ENCODE data around the gene OTOP2. TPM values are rescaled to one million over a fixed set of nuclear protein-coding genes. Genes with fewer than 3 reads are reported as not detected.

The OTOP2 gene
- total RNA-seq, 1 experiment from 2014 or later, result not detected

GRCh38 chr17:74954115-74954514 is 30.0 kb downstream of the OTOP2 start:
- H3K9me3 Mint-ChIP-seq, result no peaks in the 10 kb centered on the region
- peaks cover 9% of the 10 kb centered on the region for H3K4me1 Mint-ChIP-seq
- no peak for DNase-seq (ENCODE audit: low spot score)
- no peak for ATAC-seq
- ChIA-PET POLR2A (no interaction called here), CTCF (interaction anchor here (1.0 to 6.5 kb wide), 2 partner anchors 32 to 92 kb away, joined by 4 to 206 read pairs; partner anchors contain the start of genes OTOP2 and USH1G)
- H3K36me3 Mint-ChIP-seq, result no peaks in the 10 kb centered on the region
- TF ChIP-seq ZNF263 (CRISPR knock-in tag; IDR thresholded peaks at IDR 0.05; ENCODE audit: low read depth) (no peak), ZNF512 (CRISPR knock-in tag; IDR thresholded peaks at IDR 0.05; ENCODE audit: borderline replicate concordance) (no peak), CREM (CRISPR knock-in tag; IDR thresholded peaks at IDR 0.05) (no peak), TEAD4 (CRISPR knock-in tag; IDR thresholded peaks at IDR 0.05) (no peak), IRF2 (CRISPR knock-in tag; IDR thresholded peaks at IDR 0.05; ENCODE audit: borderline replicate concordance, low read depth) (no peak), ARID4B (CRISPR knock-in tag; IDR thresholded peaks at IDR 0.05; ENCODE audit: borderline replicate concordance) (no peak), FOXJ3 (CRISPR knock-in tag; IDR thresholded peaks at IDR 0.05; ENCODE audit: borderline replicate concordance) (no peak), NR2C2 (CRISPR knock-in tag; IDR thresholded peaks at IDR 0.05) (no peak), ATF6 (CRISPR knock-in tag; IDR thresholded peaks at IDR 0.05) (no peak), ZNF281 (CRISPR knock-in tag; IDR thresholded peaks at IDR 0.05) (no peak)
- H3K27ac Mint-ChIP-seq, result no peak overlapping the region
- peaks cover 9% of the 10 kb centered on the region for H3K27me3 Mint-ChIP-seq (ENCODE audit: low read depth)
- no peak overlapping the region for H3K4me3 Mint-ChIP-seq

GRCh38 chr17:74954665-74955421 is 30.8 kb downstream of the OTOP2 start:
- POLR2A ChIA-PET, result no interaction called here
- Mint-ChIP-seq H3K9me3 (no peaks in the 10 kb centered on the region), H3K4me3 (no peak overlapping the region), H3K4me1 (peaks cover 7% of the 10 kb centered on the region), H3K27me3 (ENCODE audit: low read depth) (peaks cover 14% of the 10 kb centered on the region), H3K27ac (no peak overlapping the region), H3K36me3 (no peaks in the 10 kb centered on the region)
- no peak for TF ChIP-seq FOXP1 (CRISPR knock-in tag; IDR thresholded peaks at IDR 0.05; ENCODE audit: borderline replicate concordance)
- TF ChIP-seq FOXK1 (CRISPR knock-in tag; IDR thresholded peaks at IDR 0.05), result no peak
- no peak for TF ChIP-seq NFATC4 (CRISPR knock-in tag; IDR thresholded peaks at IDR 0.05)
- no peak for TF ChIP-seq STAT6 (CRISPR knock-in tag; conservative IDR thresholded peaks at IDR 0.05; ENCODE audit: low read depth)
- ATAC-seq (no peak), DNase-seq (ENCODE audit: low spot score) (no peak)
- CTCF ChIA-PET, result interaction anchor here (1.0 to 6.5 kb wide), 3 partner anchors 9 to 93 kb away, joined by 3 to 206 read pairs (median 4); partner anchors contain the start of genes OTOP2 and USH1G
